Activated CD4-positive, alpha-beta T cell treated with anti-CD3 and anti-CD28 coated beads, Interleukin-2, amount 10 ng/mL, durations not matched to agents 7 days and 5 days (primary cell): ENCODE results near the gene SPOCD1. TPM values are rescaled to one million over a fixed set of nuclear protein-coding genes. Genes with fewer than 3 reads are reported as not detected.

Source experiments
- CTCF ChIA-PET: fragments of 350-600 bp; sonication (Branson Sonifier 250); formaldehyde crosslinking; loops from one replicate; lab custom pipeline; 2021; ENCODE audit warnings: antibody characterized with exemption; lab: Charles Lee
- POLR2A ChIA-PET: fragments of 350-600 bp; sonication (Branson Sonifier 250); formaldehyde crosslinking; loops from one replicate; lab custom pipeline; 2021; ENCODE audit warnings: antibody characterized with exemption; lab: Charles Lee
- DNase-seq: peaks from one replicate; pipeline ENCODE4 v3.0.0-alpha.2; 2020
- H3K27ac Mint-ChIP-seq: one replicate; pipeline ENCODE4 v1.8.0; 2021; ENCODE audit warnings: mild to moderate bottlenecking, moderate library complexity, mixed read lengths
- H3K27me3 Mint-ChIP-seq: one replicate; pipeline ENCODE4 v1.8.0; 2021; ENCODE audit warnings: mixed read lengths
- H3K36me3 Mint-ChIP-seq: one replicate; pipeline ENCODE4 v1.8.0; 2021; ENCODE audit warnings: low read depth, mixed read lengths
- H3K4me1 Mint-ChIP-seq: one replicate; pipeline ENCODE4 v1.8.0; 2021; ENCODE audit warnings: mixed read lengths
- H3K4me3 Mint-ChIP-seq: one replicate; pipeline ENCODE4 v1.8.0; 2021; ENCODE audit warnings: mild to moderate bottlenecking, moderate library complexity, mixed read lengths
- H3K9me3 Mint-ChIP-seq: one replicate; pipeline ENCODE4 v1.8.0; 2021; ENCODE audit warnings: mixed read lengths
- total RNA-seq, 2 experiments: library from RNA; stranded (reverse); gene quantifications; one replicate each; pipeline ENCODE4 v1.2.3, GENCODE V29; 2021

SPOCD1 gene
- total RNA-seq, 2 experiments from 2014 or later = 0.08 to 0.25 TPM

- Mint-ChIP-seq H3K27ac (no peak overlapping the region), H3K4me3 (no peak overlapping the region), H3K36me3 (no peaks in the 10 kb centered on the region), H3K4me1 (peaks cover 4% of the 10 kb centered on the region), H3K27me3 (peaks cover 2% of the 10 kb centered on the region), H3K9me3 (no peaks in the 10 kb centered on the region)
- DNase-seq = no peak
- POLR2A ChIA-PET = no interaction called here
- CTCF ChIA-PET = interaction anchor here (0.6 to 1.5 kb wide), 3 partner anchors 80 to 300 kb away, joined by 3 to 4 read pairs (median 3); no protein-coding TSS in a partner anchor
Measured at GRCh38 chr1:31782421-31783410, 33.1 kb downstream of the SPOCD1 start.

- H3K36me3 Mint-ChIP-seq = no peaks in the 10 kb centered on the region
- no peak overlapping the region for H3K4me3 Mint-ChIP-seq
- H3K27me3 Mint-ChIP-seq = peaks cover 5% of the 10 kb centered on the region
- POLR2A ChIA-PET = no interaction called here
- no peak overlapping the region for H3K27ac Mint-ChIP-seq
- no peak for DNase-seq
- CTCF ChIA-PET = no interaction called here
- H3K9me3 Mint-ChIP-seq = no peaks in the 10 kb centered on the region
- H3K4me1 Mint-ChIP-seq = peaks cover 2% of the 10 kb centered on the region
Measured at GRCh38 chr1:31781756-31782371, 34.0 kb downstream of the SPOCD1 start.

GRCh38 chr1:31781138-31781755 lies 34.6 kb downstream of the SPOCD1 start:
- H3K27ac Mint-ChIP-seq = no peak overlapping the region
- CTCF ChIA-PET = no interaction called here
- H3K36me3 Mint-ChIP-seq = no peaks in the 10 kb centered on the region
- POLR2A ChIA-PET = no interaction called here
- no peaks in the 10 kb centered on the region for H3K9me3 Mint-ChIP-seq
- H3K4me1 Mint-ChIP-seq = peaks cover 2% of the 10 kb centered on the region
- H3K4me3 Mint-ChIP-seq = no peak overlapping the region
- peaks cover 10% of the 10 kb centered on the region for H3K27me3 Mint-ChIP-seq
- DNase-seq = no peak

- DNase-seq = no peak
- H3K4me3 Mint-ChIP-seq = no peak overlapping the region
- ChIA-PET CTCF (interaction anchor here (6.1 kb wide), 1 partner anchor 8 kb away, joined by 35 read pairs; no protein-coding TSS in a partner anchor), POLR2A (no interaction called here)
- peaks cover 12% of the 10 kb centered on the region for H3K27me3 Mint-ChIP-seq
- H3K4me1 Mint-ChIP-seq = peaks cover 2% of the 10 kb centered on the region
- no peaks in the 10 kb centered on the region for H3K9me3 Mint-ChIP-seq
- H3K27ac Mint-ChIP-seq = no peak overlapping the region
- no peaks in the 10 kb centered on the region for H3K36me3 Mint-ChIP-seq
Measured at GRCh38 chr1:31780632-31781031, 35.2 kb downstream of the SPOCD1 start.

- DNase-seq = no peak
- no peak overlapping the region for H3K27ac Mint-ChIP-seq
- H3K4me3 Mint-ChIP-seq = no peak overlapping the region
- CTCF ChIA-PET = interaction anchor here (1.1 to 6.1 kb wide), 3 partner anchors 9 to 17 kb away, joined by 5 to 35 read pairs (median 8); no protein-coding TSS in a partner anchor
- no peaks in the 10 kb centered on the region for H3K36me3 Mint-ChIP-seq
- POLR2A ChIA-PET = no interaction called here
- H3K27me3 Mint-ChIP-seq = peaks cover 15% of the 10 kb centered on the region
- no peaks in the 10 kb centered on the region for H3K9me3 Mint-ChIP-seq
- H3K4me1 Mint-ChIP-seq = peaks cover 2% of the 10 kb centered on the region
Measured at GRCh38 chr1:31779687-31780086, 36.1 kb downstream of the SPOCD1 start.

- peaks cover 3% of the 10 kb centered on the region for H3K4me1 Mint-ChIP-seq
- peaks cover 22% of the 10 kb centered on the region for H3K27me3 Mint-ChIP-seq
- no peaks in the 10 kb centered on the region for H3K9me3 Mint-ChIP-seq
- ChIA-PET CTCF (interaction anchor here (1.1 to 6.1 kb wide), 3 partner anchors 10 to 17 kb away, joined by 5 to 35 read pairs (median 8); no protein-coding TSS in a partner anchor), POLR2A (no interaction called here)
- no peaks in the 10 kb centered on the region for H3K36me3 Mint-ChIP-seq
- no peak for DNase-seq
- no peak overlapping the region for H3K27ac Mint-ChIP-seq
- no peak overlapping the region for H3K4me3 Mint-ChIP-seq
Measured at GRCh38 chr1:31778763-31779488, 36.9 kb downstream of the SPOCD1 start.

GRCh38 chr1:31776516-31776915 lies 39.3 kb downstream of the SPOCD1 start:
- H3K36me3 Mint-ChIP-seq = no peaks in the 10 kb centered on the region
- H3K27ac Mint-ChIP-seq = no peak overlapping the region
- ChIA-PET POLR2A (interaction anchor here (0.6 kb wide), 1 partner anchor 1033 kb away, joined by 5 read pairs; no protein-coding TSS in a partner anchor), CTCF (interaction anchor here (6.1 kb wide), 1 partner anchor 12 kb away, joined by 35 read pairs; no protein-coding TSS in a partner anchor)
- no peak for DNase-seq
- peaks cover 19% of the 10 kb centered on the region for H3K4me1 Mint-ChIP-seq
- H3K4me3 Mint-ChIP-seq = no peak overlapping the region
- H3K9me3 Mint-ChIP-seq = no peaks in the 10 kb centered on the region
- peaks cover 39% of the 10 kb centered on the region for H3K27me3 Mint-ChIP-seq

GRCh38 chr1:31776032-31776431 lies 39.8 kb downstream of the SPOCD1 start:
- ChIA-PET POLR2A (no interaction called here), CTCF (interaction anchor here (1.4 to 6.1 kb wide), 2 partner anchors 12 to 13 kb away, joined by 5 to 35 read pairs; no protein-coding TSS in a partner anchor)
- H3K9me3 Mint-ChIP-seq = no peaks in the 10 kb centered on the region
- H3K4me1 Mint-ChIP-seq = peaks cover 24% of the 10 kb centered on the region
- peaks cover 43% of the 10 kb centered on the region for H3K27me3 Mint-ChIP-seq
- no peak overlapping the region for H3K4me3 Mint-ChIP-seq
- DNase-seq = no peak
- no peaks in the 10 kb centered on the region for H3K36me3 Mint-ChIP-seq
- H3K27ac Mint-ChIP-seq = no peak overlapping the region

- no peaks in the 10 kb centered on the region for H3K9me3 Mint-ChIP-seq
- no peak for DNase-seq
- no peaks in the 10 kb centered on the region for H3K36me3 Mint-ChIP-seq
- no peak overlapping the region for H3K4me3 Mint-ChIP-seq
- ChIA-PET CTCF (interaction anchor here (1.4 to 6.1 kb wide), 2 partner anchors 13 kb away, joined by 5 to 35 read pairs; no protein-coding TSS in a partner anchor), POLR2A (no interaction called here)
- no peak overlapping the region for H3K27ac Mint-ChIP-seq
- peaks cover 43% of the 10 kb centered on the region for H3K27me3 Mint-ChIP-seq
- H3K4me1 Mint-ChIP-seq = peaks cover 25% of the 10 kb centered on the region
Measured at GRCh38 chr1:31775210-31775999, 40.4 kb downstream of the SPOCD1 start.

- ChIA-PET CTCF (no interaction called here), POLR2A (no interaction called here)
- Mint-ChIP-seq H3K27me3 (peaks cover 43% of the 10 kb centered on the region), H3K27ac (no peak overlapping the region), H3K36me3 (no peaks in the 10 kb centered on the region), H3K9me3 (no peaks in the 10 kb centered on the region), H3K4me1 (peaks cover 27% of the 10 kb centered on the region), H3K4me3 (no peak overlapping the region)
- DNase-seq = no peak
Measured at GRCh38 chr1:31774495-31774894, 41.3 kb downstream of the SPOCD1 start.

- peaks cover 44% of the 10 kb centered on the region for H3K27me3 Mint-ChIP-seq
- H3K27ac Mint-ChIP-seq = no peak overlapping the region
- H3K4me3 Mint-ChIP-seq = no peak overlapping the region
- CTCF ChIA-PET = interaction anchor here (1.8 kb wide), 1 partner anchor 15 kb away, joined by 5 read pairs; no protein-coding TSS in a partner anchor
- POLR2A ChIA-PET = no interaction called here
- H3K36me3 Mint-ChIP-seq = no peaks in the 10 kb centered on the region
- no peaks in the 10 kb centered on the region for H3K9me3 Mint-ChIP-seq
- peaks cover 34% of the 10 kb centered on the region for H3K4me1 Mint-ChIP-seq
- no peak for DNase-seq
Measured at GRCh38 chr1:31773861-31774260, 42.0 kb downstream of the SPOCD1 start.
